GM18505 (cell line): Measurements from ENCODE around the gene TMEM181.
"Not testable (repeated sequence)": the region's sequence is repeated elsewhere in the genome, so short reads cannot be mapped to it uniquely, and the experiment has no call there.

Experiments
- ATAC-seq: cut with Tn5 transposase; IDR thresholded peaks from one replicate; pipeline ENCODE4 v1.9.1; 2021; ENCODE audit not compliant: unreplicated experiment
- POLR2A ChIP-seq: IDR thresholded peaks from 4 replicates; pipeline ENCODE4 v1.6.1; 2011; ENCODE audit warnings: borderline replicate concordance; ENCODE audit not compliant: insufficient read depth, insufficient read length; ENCODE audit errors: extremely low read depth

TMEM181 gene

DNA sequence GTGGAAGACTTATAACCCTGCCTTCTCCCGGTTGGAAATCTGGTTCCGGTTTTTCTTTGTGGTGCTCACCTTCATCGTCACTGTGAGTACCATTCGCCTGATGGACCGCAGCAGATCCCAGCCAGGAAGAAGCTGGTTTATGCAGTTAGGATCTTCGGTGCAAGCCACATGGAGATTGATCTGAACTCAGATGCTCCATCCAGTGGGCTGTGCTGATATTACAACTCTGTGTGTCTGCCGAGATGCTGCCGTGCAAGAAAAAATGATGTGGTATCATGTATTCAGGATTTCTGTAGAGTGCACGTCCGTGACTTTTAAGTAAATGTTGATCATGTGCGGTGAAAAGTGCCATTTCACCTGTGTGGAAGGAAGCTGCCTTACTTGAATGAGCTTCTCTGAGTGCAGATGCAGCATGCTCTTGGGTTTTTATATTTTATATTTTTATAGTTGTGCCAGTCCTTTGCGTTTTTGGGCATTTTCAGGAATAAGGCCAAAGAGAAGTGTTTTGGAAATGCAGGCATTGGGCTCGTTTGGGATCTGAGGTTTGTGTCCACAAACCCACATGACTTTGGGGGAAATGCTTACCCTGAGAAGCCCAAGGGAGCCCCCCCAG, 45.5 kb downstream of the TMEM181 start:
- no peak for ATAC-seq
- TF ChIP-seq POLR2A, result no peak

DNA sequence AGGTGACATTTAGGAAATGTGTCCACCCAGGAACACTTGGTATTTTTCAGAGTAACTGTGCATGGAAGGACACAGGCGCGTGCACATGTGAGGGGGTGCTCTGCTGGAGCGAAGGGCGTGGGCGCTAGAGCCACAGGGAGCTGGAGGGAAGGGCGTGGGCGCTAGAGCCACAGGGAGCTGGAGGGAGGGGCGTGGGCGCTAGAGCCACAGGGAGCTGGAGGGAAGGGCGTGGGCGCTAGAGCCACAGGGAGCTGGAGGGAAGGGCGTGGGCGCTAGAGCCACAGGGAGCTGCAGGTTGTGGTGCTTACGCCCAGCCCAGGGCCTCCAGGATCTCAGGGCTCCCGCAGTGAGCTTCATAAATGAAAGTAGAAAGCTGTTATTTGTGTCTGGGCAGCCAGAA, 46.1 kb downstream of the TMEM181 start:
- ATAC-seq, result not testable (repeated sequence)

DNA sequence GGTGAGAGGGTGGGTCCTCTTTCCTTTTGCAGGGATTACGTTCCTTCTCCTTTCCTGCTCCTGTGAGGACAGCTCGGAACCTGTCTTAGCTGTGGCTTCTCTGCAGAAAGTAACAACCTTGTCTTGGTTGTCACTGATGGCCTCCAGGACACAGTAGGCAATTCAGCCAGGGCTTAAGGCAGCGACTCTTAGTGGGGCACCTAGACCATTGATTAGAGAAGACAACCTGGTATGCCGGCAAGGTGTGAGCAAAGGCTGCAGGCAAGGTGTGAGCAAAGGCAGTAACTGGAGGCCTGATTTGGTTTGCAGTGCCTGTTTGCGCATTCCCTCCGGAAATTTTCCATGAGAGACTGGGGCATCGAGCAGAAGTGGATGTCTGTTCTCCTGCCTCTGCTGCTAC, 47.0 kb downstream of the TMEM181 start:
- ATAC-seq, result no peak

DNA sequence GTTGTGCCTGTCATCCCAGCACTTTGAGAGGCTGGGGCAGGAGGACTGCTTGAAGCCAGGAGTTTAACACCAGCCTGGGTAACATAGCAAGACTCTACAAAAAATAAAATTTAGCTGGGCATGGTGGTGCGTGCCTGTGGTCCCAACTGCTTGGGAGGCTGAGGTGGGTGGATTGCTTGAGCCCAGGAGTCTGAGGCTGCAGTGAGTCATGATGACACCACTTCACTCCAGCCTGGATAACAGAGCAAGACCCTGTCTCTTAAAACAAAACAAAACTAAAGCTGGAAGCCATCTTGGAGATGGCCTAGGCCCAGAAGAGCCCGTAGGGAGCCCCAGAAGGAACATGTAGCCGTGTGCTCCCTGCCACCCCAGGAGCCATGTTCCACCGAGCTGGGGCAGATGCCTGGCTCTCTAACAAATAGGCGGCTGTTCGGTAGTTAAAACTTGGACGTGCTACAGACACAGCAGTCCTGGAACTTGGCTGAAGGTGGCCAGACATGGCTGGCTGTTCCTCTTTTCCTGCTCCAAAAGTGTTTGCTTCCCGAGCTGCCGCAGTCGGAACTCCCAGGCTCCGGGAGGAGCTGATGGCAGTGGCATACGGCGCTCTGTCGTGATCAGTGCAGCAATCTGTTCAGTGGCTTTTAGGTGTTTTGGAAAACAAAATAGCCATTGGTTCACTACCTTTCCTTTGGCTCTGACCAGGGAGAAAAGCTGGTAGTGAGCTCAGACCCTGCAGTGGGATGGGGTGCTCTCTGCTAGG, 47.7 kb downstream of the TMEM181 start:
- no peak for ATAC-seq
- TF ChIP-seq POLR2A, result no peak

More for the DNA sequence above, 47.0 kb downstream of the TMEM181 start:
- TF ChIP-seq POLR2A, result no peak

DNA sequence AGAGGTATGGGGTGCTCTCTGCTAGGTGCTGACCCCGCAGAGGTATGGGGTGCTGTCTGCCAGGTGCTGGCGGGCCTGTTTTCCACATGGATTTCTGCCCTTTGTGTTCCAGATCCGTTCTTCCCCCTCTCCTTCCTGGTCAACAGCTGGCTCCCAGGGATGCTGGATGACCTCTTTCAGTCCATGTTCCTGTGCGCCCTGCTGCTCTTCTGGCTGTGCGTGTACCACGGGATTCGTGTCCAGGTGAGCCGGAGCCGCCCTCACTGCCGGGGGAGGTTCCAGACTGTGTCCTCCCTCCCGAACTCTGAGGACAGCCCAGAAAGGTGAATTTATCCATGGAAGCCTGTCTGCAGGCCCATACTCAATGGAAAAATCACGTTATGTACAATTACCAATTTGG, 48.3 kb downstream of the TMEM181 start:
- TF ChIP-seq POLR2A, result no peak
- ATAC-seq, result no peak

DNA sequence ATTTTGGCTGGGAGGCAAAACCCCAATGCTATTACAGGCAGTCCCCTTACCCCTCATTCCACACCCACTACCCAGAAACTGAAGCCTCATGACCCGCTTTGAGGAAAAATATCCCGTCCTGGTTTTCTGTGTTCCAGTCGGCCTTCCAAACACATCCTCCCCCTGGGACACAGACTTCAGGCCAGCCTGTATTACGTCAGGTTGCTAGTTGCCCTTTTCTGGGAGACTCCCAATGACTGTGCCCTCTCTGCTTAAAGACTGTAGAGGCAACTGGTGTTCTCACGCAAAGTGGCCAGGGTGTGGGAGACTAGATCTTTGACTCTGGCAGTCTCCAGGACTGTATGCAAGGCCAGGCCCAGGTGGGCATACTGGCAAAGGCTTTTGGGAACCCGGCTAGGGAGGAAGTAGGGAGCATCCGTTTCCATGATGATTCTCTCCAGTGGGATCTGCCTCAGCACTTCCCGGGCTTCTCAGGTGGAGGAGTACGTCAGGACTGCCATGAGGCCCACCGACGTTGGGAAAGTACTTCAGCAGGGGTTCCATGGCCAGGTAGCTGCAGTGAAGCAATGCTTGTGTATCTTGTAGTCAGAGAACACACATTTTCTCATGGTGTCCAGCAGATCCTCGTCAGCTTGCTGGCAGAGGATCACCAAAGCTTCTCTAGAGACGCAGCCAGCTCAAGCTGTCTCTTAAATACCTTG, 49.7 kb downstream of the TMEM181 start:
- no peak for ATAC-seq

DNA sequence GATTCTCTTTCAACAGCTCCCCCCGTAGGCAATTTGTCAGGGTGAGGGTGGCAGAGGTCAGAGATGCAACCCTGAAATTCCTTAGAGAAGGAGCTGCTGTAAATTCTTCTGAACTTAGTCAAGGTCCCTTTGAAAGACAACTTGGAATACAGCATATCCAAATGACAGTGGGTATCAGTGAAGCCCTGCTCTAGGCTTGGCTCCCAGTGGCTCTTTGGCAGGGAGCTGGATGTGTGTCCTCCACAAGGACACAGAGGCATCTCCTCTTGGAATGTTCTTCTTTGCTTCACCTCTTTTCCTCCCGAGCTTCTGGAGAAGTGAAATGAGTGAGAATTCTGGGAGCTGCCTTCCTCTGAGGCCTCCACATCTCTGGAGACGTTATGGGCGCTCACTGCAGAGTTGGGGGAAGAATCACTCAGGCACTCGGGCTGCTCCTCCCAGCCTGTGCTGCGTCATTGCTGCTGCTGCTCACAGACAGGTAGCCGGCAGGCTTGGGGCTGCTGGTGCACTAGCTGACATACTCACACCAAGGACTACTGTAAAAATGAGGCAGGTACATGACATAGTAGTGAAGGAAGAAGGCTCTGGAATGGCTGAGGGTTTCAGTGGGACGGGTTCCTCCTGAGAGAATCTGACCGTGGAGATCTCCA, 50.6 kb downstream of the TMEM181 start:
- TF ChIP-seq POLR2A, result no peak
- no peak for ATAC-seq

More for the DNA sequence above, 49.7 kb downstream of the TMEM181 start:
- no peak for TF ChIP-seq POLR2A

DNA sequence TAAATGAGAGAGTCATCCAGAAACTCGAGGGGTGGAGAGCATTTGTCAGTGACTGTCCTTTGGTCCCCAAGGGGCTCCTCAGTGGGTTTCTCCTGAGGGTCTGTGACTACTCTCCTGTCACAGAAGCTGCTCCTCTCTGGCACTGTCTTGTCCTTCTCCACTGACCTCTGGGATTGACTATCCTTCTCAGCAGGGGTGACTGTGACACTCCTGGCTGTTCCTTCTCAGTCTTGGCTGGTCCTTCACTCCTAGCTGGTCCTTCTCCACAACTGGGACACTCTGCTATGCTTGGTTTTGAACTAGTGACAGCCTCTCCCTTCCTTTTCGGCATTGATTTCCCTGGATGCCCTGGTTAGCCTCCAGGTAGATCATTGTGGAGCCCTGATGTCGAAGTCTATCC, 51.1 kb downstream of the TMEM181 start:
- no peak for TF ChIP-seq POLR2A
- no peak for ATAC-seq

DNA sequence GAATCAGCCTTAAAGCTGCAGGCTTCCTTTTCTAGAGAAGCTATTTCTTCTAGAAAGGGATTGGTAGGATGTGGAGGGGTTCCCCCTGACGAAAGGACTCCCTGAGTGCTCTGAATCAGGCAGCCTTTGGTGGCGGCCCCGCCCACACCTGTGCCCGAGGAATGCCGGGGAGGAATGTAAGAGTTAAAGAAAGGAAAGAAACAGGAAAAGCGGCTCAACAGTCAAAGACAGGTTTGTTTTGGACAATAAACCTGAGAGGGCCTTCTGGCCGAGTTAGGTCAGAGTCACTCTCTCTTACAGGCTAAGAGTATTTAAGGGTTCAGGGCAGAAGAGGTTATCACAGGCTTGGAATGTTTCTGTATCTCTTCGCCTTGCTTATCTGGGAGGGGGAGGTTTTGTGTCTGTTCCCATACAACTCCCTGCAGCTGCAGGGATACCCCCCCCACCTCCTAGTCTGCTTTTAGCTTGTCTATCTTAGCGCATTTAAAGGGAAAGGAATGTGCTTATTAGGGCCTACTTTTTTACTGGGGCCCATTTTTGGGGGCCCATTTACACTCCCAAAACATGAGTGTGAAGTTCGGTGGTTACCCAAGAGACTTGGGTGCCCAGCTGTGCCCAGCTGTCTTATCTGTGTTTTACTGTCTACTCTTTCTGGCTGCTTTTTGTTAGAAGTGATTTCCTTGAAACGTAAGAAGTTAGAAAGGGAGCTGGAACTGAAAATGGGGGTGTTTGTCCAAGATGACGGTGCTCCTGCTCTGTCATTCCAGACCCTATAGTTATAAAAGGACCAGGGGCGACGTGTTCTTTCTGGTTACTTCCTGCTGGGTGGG, 51.9 kb downstream of the TMEM181 start:
- TF ChIP-seq POLR2A, result no peak
- no peak for ATAC-seq

DNA sequence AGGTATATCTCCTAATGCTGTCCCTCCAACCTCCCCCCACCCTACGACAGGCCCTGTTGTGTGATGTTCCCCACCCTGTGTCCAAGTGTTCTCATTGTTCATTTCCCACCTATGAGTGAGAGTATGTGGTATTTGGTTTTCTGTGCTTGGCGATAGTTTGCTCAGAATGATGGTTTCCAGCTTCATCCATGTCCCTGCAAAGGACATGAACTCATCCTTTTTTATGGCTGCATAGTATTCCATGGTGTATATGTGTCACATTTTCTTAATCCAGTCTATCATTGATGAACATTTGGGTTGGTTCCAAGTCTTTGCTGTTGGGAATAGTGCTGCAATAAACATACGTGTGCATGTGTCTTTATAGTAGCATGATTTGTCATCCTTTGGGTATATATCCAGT, 54.7 kb downstream of the TMEM181 start:
- ATAC-seq, result not testable (repeated sequence)

DNA sequence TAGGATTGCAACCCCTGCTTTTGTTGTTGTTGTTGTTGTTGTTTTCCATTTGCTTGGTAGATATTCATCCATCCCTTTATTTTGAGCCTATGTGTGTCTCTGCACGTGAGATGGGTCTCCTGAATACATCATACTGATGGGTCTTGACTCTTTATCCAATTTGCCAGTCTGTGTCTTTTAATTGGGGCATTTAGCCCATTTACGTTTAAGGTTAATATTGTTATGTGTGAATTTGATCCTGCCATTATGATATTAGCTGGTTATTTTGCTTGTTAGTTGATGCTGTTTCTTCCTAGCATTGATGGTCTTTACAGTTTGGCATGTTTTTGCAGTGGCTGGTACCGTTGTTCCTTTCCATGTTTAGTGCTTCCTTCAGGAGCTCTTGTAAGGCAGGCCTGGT, 58.4 kb downstream of the TMEM181 start:
- ATAC-seq, result not testable (repeated sequence)

DNA sequence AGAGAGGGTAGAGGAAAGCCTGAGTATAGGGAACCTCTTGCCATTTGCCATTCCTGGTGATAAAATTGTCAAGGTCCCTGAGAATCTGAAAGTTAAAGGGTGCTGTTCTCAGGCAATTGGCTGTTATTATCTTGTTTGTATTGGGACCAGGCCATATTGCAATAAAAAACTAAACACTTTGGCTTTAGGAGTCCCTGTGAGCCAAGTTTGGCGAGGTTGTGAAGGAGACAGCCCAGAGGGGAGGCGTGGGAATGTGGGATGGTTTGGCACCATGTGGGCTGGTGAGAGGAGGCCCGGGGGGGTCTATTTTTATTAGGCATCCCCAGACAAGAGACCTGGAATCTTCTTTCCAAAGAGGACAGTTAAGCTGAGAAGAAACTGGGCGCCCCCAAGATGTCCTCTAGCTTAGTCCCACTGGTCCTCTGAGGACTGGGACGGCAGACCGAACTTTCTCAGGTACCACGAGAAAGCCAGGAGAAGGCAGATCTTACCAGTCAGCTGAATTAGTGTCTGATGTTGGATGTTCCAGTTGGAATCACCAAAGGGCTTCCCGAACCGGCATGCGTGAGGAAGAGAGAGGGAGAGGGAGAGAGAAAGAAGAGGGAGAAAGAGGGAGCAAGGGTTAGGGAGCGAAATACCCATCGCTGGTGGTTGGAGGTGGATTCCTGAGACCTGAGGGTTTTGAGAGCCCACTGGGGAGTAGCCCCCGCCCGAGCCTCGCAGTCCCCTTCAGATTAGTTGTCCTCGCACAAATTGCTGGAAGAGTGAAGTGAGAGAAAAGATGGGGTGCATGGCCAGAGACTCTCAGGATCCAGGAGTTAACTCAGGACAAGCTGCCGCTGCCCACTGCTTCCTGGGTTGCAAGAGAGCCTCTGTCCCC, 60.3 kb downstream of the TMEM181 start:
- TF ChIP-seq POLR2A, result no peak
- no peak for ATAC-seq
